Urothelium cell line (cell line): Measurements from ENCODE around the gene CXXC1.
"Not testable (repeated sequence)": the region's sequence is repeated elsewhere in the genome, so short reads cannot be mapped to it uniquely, and the experiment has no call there.

Experiments used
- DNase-seq: peaks from one replicate; pipeline ENCODE4 v3.0.0; 2011; ENCODE audit warnings: low spot score, mixed read lengths
- FAIRE-seq: peaks from 2 replicates; lab custom pipeline; 2011; peaks lifted over from hg19 to GRCh38; lab: Jason Lieb, UNC

The CXXC1 gene

DNA sequence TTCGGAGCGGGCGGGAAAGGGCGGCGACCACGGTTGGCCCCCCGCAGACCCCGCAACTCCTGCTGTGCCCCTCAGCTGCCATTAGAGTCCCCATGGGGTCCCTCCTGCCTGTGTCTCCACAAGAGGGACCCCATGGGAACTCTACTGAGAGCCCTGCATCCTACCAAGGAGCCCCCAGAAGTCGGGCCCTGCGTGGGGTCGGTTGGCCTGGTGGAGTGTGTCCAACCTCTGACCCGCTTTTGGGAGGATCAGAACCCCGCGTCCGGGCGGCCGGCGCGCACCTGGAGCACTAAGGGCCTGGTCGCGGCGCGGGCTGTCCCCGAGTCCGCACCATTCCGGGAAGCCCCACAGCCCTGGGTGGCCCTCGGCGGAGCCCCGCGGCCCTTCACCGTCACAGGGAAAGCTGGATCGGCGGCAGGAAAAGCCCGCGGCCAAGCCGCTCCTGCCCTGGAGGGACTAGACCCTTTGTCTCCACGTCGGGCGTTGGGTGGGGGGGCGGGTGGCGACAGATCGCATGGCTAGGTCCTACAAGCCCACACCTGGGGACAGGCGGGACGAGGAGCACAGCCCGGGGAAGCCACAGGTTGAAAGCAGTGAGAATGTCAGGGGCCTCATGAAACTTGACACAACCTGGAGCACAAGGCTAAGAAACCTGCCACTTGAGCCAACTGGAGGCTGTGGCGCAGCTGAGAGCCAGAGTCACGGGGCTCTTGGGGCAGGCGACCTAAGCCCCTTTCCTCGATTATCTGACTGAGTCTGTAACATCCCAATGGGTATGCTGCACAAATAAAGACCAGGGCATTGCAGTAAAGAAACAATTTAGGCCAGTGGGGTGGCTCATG is 11.2 kb upstream of the CXXC1 start:
- FAIRE-seq (no peak), DNase-seq (no peak)

DNA sequence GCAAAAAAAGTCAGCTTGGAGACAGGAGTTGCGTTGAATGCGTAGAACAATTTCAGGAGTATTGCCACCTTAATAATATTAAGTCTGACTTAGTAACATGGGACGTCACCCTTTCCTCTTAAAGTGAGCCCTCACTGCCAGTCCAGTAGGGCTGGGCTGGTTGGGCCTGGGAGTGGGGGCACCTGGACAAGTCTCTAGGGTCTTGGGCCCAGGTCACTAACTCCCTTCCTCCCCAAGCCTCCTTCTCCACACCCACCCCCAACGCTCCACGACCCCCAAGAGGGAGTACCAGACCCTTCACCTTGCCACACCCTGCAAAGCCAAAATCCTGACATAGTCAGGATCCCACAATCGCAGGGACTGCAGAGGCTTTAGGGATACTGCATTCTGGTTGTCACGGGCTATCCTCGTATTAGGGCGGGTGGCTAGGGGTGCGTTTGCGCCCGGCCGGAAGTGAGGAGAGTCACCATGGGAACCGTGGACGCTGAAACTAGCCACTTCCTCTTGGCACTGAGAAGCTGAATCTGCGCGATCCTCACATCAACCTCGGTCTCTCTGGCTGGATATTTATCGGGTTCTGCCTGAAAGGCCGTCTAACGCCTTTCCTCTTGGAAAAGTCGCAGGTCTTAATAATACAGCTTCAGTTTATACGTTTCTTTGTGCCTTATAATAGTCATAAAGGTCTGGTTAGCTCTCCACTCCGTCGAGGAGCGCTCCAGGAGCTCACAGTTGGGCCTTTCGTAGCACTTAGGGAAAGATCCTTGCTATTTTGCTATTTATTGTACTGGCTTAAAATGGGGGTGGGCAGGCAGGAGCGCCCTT is 10.3 kb upstream of the CXXC1 start:
- FAIRE-seq: no peak
- DNase-seq: peak; percentile 71

DNA sequence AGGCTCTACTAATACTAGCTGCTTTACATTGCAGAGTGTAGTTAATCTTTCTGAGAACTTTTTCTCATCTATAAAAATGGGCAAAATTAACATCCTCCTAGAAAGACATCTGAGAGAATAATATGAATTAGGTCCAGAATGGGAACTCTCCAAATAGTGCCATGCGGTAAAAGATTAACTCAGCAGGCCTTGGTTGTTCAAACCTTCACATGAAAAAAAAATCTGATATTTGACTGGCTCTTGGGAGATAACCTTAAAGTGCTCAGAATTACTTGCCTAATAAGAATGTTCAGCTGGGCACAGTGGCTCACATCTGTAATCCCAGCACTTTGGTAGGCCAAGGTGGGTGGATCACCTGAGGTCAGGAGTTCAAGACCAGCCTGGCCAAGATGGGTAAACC is 5.5 kb upstream of the CXXC1 start:
- DNase-seq: no peak
- FAIRE-seq: no peak

DNA sequence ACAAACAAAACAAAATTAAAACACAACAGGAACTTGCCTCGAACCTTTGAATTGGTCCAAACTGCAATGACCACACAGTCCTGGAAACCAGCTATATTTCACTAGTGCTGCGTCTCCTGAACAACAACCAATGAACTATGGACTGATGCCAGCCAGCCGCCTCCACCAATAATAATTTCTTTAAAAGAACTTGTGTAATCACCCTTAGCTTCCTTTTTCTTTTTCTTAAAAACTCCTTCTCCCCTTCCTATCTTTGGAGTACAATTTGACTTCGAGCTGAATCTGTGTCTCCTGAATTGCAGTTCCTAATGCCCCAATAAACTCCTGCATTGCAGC is 1.6 kb upstream of the CXXC1 start:
- FAIRE-seq (no peak), DNase-seq (no peak)

DNA sequence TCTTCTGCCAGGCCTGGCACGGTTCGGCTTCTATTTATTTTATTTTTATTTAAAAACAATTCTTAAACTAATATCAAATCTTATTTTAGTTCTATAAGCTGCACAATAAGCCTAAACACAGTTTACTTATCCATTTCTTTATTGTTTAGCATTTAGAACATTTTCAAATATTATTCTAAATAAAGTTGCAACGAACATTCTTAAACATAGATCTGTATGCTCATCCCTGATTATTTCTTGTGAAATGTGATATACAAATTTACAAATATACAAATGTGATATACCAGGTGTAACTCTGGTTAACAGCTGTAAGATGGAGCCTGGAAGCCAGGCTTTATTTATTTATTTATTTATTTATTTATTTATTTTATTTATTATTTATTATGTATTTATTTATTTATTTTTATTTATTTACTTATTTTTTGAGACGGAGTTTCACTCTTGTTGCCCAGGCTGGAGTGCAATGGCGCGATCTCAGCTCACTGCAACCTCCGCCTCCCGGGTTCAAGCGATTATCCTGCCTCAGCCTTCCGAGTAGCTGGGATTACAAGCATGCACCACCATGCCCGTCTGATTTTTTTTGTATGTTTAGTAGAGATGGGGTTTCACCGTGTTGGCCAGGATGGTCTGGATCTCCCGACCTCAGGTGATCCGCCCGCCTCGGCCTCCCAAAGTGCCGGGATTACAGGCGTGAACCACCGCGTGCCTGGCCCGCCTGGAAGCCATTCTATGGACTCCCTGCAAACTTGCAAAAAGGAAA is 1.0 kb upstream of the CXXC1 start:
- not testable (repeated sequence) for DNase-seq, FAIRE-seq

DNA sequence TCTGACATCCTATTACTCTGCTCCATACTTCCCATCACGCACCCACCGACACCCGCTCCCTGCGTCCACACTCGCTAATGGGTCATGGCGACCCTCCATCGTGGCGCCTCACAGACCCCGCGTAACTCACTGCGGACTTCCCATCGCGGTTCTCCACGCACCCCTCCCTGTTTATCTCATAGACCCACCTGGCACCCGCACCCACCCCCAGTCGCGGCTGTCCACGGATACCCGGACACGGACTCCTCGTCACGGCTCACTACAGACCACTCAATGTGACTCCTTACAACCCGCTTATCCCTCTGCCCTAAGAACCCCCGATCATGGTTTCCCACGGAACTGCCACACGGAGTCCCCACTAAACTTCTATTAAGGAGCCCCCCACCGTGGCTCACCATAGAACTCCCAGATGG is 458 bp downstream of the CXXC1 start:
- no peak for DNase-seq

DNA sequence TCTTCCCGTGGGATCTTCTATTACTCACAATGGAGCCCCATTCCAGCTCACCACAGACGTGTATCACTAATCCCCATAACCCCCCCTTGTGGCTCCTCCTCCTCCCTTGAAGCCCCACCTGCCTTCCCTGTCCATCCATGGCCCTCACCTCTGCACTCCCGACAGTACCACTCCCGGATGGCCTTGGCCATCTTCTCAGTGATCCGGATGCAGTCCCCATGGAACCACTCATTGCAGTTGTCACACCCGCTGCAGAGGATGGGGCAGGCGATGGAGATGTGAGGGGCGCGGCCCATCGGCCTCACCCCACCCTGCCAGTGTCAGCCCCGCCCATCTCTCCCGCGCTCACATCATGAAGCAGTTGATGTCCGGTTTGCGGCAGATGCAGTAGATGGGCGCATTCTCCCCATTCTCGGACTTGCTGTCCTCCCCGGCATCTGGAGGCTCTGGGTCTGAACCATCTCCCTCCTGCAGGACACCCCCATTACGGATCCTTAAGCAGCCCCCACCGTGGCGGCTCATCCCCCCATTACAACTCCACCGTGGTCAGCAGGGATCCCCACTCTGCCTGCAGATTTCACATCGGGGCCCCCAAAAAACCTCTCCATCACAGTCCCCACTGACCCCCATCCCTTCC is 983 bp downstream of the CXXC1 start:
- FAIRE-seq (no peak), DNase-seq (peak; percentile 18)

More for the DNA sequence above, 458 bp downstream of the CXXC1 start:
- no peak for FAIRE-seq

DNA sequence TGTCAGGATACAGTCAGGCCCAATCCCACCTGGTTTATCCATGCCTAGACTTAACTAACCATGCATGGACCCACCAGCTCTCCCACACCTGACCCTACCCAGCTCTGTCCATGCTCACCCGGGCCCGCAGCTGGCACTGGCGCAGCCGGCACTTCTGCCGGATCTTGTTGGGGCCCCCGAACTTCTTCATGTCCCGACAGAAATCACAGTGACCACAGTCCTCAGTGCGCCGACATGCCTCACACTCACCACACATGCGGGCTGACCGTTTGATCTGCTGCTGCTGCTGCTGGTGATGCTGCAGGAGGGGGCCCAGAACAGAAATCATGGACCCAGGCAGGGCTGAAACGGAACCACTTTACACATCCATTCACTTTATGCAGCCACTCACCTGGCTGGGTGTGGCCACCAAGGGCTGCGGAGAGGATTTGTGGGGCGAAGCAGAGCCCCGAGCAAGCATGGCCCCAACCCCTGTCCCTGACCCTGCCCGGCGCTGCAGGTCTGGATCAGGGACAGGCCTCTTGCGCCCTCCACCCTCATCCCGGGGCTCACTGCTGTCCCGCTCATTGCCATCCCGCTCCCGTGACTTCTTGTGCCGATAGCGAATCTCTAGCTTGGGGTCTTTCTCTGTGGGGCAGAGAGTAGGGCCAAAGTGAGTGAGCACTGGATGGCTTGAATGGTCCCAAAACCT is 1.7 kb downstream of the CXXC1 start:
- no peak for DNase-seq
- no peak for FAIRE-seq

DNA sequence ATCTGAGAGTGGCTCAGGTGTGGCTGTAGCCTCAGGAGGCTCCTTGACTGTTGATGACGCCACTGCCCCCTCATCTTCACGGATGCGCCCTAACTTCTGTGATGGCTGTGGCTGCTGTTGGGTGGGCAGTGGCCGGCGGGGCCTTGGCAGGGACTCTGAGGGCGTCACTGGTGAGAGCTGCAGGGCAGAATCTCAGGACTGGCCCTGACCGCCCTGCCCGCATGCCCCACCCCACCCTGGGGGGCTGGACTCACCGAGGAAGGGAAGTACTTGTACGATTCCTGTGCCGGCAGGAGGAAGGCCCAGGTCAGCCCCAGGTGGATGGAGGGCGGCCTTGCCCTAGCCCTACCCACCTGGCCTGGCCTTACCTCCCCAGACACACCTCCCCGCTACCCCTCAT is 2.4 kb downstream of the CXXC1 start:
- DNase-seq (no peak), FAIRE-seq (no peak)

DNA sequence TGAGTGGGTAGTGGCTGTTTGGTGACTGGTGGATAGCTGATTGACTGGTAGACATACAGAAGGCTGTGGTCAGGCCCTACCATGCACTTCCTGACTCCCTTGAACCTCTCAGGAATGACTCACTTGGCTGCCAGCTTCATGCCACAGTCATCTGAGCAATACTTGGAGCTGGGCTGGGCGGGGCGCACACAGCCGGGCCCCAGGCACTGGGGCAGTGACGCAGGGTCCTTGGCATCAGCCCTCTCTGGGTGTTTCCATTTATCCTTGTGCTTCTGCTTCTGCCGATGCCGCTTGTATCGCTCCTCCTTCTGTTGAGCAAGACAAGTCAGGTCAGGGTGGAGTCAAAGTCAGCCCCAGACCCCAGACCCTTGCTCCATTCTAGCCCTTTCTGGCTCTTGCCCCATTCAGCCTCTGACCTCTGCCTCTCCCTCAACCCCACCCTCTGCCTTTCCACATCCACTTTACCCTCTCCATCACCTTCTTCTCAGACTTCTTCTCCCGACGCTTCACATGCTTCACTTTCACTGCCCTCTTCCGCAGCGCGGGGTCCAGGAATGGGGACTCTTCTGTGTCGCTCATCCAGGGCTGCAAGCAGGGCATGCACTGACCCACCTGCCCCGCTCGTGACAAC is 3.1 kb downstream of the CXXC1 start:
- DNase-seq (no peak), FAIRE-seq (no peak)

DNA sequence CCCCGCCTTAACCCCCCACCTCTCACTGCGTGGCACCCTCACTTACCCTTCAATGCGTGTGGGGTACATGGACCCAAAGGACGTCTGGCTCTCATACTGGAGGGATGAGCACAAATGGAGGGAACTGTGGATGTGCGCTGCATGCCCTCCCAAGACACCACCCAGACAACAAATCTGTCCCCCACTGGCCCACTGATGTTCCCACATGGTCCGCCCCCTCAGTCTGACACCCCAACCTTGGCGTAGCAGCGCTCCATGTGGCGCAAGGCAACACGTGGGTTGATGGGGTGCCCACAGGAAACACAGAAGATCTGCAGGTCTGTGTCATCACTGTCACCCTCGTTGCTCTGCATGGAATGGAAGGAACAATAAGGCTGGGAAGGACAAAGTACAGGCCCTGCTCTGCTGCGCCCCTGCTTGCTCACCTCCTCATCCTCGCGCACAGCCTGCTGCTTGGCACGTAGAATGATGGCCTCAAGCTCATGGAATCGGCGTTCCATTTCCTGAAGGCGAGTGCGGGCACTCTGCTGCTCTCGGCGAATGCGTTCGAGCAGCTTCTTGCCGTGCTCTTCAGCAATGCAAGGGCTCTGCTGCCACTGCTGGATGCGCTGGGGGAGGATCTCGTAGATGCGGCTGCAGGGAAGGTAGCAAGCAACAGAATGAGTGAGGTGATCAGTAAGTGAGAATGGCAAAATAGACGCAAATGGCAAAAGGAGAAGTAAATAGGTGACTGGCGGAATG is 3.9 kb downstream of the CXXC1 start:
- FAIRE-seq (no peak), DNase-seq (no peak)

DNA sequence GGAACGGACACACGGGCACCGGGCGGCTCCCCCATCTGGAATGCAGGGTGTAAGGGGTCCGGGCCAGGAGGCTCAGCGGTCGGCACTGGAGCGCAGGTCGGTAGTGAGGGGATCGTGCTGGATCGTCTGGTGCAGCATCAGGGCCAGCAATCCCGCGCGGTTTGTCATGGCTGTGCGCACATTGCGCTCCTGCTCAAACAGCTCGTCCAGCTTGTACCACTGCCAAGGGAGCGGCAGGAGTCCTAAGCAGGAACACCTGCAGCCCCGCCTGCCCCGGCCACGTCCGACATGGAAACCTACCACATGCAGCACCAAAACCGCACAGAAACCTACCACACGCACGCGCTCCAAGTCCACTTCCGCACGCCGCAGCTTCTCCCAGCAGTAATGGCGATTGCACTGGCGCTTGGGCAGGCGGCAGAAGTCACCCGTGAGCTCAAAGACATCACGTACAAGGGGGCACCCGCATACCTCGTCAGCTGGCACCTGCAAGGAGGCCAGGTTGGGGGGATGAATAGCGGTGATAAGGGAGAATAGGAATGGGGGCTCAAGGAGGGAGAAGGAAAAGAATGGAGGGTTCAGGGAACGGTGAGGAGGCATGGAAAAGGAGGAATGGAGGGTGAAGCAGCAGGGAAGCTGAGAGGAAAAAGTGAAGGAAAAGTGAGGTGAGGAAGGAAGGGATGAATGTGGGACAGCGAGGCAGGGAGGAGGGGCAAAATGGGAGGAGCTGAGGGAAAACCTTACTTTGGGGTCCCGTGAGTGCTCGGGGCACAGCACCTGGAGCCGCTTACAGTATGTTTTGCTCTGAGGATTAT is 4.8 kb downstream of the CXXC1 start:
- FAIRE-seq: no peak
- DNase-seq: no peak

DNA sequence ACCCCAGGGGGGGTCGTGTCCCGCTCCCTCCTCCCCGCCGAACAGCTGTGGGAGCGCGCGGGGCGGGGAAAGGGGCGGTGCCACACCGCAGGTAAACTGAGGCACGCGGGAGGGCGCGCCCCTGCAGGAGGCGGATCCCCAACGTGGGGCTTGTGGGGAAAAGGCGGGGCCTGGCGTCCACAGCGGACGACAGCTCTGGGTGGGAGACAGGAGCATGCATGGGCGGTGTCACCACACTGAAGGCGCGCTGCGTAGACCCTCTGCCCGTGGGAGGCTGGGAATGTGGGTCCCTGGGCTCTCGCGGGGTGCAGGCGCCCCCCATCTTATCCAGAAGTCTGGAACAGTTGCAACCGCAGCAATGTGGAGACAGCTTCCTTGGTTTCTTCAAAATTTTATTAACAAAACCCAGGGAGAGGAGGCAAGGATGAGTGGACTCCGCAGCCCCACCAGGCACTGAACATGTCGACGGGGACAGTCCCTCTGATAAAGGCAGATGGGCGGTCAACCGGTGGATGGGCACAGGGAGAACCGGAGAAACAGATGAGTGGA is 5.4 kb downstream of the CXXC1 start:
- DNase-seq (no peak), FAIRE-seq (no peak)

DNA sequence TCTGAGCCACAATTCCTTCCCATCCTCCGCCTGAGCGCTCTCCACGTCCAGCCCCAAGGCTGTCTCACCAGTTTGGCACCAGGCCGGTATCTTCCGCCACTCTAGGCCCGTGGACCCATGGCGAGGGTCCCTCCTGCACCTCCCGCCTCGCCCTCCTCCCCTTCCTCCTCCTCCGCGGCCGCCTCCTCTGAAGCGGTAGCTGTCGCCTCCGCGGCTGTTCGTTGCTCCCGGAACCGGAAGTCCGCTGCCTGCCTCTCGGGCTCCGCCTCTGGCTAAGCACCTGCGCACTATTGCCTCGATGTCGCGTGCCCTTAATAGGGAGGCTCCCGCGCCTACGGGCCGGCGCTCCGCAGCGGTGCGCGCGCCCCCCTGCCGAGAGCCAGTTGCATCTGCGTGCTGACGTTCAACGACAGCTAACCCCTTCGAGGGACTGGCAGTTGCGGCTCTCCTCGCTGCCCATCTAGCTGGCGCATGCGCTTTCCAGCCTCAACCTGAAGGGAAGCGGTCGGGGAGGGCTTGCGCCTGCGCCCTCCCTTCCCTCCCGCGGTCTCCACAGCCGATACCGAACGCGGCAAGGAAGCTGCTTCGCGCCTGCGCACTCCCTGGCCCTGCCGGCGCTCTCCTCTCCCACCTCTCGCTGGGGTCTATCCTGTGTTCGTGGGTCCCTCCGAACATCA is 6.1 kb downstream of the CXXC1 start, which contains the start of gene MBD1:
Gene MBD1 (minus strand): TSS at position 229 of the 677 bp plus-strand sequence. CDS start 1,531 bp downstream, outside the sequence.
- FAIRE-seq: peak; percentile 67
- peak; percentile 95 for DNase-seq

DNA sequence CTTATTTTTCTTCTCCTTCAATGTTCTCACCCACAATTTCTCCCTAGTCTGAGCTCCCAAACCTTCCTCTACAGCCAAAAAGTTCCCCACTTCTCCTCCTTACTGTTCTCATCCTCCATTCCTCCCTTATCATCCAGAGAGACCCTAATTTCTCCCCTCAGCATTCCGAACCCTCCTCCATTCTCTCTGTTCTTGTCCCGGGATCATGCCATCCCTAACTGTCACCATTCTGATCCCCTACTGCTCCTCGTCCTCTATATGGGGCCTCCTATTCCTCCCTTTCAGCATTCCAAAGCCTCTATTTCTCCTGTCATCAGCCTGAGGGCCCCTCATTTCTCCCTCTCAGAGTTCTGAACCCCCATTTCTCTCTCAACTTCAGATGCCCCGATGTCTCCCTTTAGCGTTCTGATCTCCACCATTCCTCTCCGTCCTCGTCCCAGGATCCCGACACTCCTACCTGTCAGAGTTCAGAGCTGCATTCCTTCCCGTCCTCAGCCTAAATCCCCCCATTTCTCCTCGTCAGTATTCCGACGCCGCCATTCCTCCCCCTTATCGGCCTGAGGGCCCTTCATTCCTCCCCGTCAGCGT is 6.7 kb downstream of the CXXC1 start:
- FAIRE-seq: no peak
- DNase-seq: no peak

DNA sequence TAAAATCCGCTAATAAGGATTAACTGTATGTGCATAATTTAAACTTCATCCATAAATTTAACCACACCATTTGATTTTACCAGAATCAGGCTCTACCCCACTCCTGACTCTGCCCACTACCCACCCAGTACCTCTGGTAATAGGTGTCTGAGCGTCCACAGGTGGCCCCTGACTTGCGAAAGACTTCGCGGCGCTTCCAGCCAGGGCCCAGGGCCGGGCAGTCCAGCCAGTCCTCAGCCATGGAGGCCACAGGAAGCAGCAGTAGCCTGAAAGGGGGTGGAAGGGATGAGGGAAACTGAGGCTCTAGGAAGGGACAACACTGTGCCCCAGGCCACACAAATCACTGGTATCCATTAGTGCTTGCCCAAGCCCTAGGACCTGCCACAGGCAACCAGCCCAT is 7.7 kb downstream of the CXXC1 start:
- FAIRE-seq: no peak
- no peak for DNase-seq

DNA sequence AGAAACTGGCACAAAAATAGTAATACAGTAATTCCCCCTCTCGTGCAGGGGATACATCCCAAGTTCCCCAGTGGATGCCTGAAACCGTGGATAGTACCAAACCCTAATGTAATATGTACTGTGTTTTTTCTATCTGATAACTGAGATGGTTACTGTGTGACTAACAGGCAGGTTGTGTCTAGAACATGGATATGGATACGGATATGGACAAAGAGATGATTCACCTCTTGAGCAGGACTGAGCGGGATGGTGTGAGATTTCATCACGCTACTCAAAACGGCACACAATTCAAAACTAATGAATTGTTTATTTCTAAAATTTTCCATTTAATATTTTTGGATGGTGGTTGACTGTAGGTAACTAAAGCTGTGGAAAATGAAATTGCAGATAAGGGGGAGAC is 9.6 kb downstream of the CXXC1 start:
- FAIRE-seq (no peak), DNase-seq (no peak)
